ENCODE results near the gene SCGB2A2.

SCGB2A2 gene

DNA sequence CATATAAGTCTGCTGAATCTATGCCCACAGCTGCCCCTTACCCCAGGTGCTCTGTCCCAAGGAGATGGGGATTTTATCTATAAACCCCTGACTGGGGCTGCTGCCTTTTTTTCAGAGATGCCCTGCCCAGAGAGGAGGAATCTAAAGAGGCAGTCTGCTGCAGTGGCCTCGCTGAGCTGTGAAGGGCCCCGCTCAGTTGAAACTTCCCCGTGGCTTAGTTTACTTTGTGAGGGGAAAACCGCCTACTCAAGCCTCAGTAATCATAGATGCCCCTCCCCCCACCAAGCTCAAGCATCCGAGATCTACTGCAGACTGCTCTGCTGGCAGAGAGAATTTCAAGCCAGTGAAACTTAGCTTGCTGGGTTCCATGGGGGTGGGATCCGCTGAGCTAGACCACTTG, 36.3 kb downstream of the SCGB2A2 start:
- no peak for DNase-seq (ENCODE audit: low read depth in 2 of 2)

DNA sequence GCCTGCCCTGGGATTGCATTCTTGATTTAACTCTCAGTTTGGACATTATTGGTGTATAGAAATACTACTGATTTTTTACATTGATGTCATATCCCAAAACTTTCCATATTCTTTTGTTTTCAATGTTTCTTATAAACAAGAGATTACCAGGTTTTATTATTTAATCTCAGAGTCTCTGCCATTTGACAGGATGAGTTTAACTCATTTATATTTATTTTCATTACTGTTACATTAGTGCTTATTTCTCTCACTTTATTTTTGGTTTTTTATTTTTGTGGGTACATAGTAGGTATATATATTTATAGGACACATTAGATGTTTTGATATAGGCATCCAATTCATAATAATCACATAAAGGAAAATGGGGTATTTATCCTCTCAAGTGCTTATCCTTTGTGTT, 38.0 kb downstream of the SCGB2A2 start:
- no peak for DNase-seq (ENCODE audit: low read depth in 2 of 2)

DNA sequence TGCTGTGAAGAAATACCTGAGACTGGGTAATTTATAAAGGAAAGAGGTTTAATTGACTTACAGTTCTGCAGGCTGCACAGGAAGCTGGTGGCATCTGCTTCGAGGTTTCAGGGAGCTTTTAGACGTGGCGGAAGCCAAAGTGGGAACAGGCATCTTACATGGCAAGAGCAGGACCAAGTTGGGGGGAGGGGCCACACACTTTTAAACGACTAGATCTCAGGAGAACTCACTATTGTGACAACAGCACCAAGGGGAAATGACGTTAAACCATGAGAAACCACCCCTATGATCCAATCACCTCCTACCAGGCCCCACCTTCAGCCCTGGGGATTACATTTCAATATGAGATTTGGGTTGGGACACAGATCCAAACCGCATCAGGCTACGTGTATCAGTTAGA, 40.0 kb downstream of the SCGB2A2 start:
- DNase-seq (ENCODE audit: low read depth in 2 of 2) = no peak

DNA sequence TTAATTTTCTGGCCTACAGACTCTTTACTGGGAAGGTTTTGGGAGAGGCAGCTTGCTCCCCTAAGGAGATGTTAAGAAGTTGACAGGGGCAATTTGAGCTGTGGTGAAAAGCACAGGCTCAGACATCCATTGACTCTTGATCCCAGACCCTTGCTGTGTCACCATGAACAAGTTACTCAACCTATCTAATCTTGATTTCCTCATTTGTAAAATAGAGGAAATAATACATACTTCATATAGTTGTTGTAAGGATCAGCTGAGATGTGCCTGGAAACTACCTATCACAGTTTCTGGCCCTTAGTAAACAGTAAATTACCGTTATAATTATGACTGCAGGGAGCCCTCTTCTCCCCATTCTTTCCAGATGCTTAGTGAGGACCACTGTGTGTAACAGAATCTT, 45.5 kb downstream of the SCGB2A2 start:
- DNase-seq (ENCODE audit: low read depth in 2 of 2) = no peak

DNA sequence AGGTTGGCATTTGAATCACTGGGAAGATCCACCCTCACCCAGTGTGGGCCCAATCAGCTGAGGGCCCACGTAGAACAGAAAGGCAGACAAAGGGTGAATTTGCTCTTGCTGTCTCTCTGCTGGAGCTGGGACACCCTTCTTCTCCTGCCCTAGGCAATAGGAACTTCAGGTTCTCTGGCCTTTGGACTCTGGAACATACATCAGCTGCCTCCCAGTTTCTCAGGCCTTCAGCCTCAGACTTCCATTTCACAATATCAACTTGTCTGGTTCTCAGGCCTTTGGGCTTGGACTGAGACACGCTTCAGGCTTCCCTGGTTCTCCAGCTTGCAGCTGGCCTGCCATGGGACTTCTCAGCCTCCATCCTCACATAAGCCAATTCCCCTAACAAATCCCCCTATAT, 52.6 kb downstream of the SCGB2A2 start:
- no peak for DNase-seq (ENCODE audit: low read depth in 2 of 2)

All from stimulated activated CD8-positive, alpha-beta memory T cell treated with anti-CD3 and anti-CD28 coated beads, Interleukin-15, amount 100 ng/mL, for 4 hours (primary cell).